HG03565 (cell line): ENCODE results near the gene LMBR1.
"Not testable (repeated sequence)": the region's sequence is repeated elsewhere in the genome, so short reads cannot be mapped to it uniquely, and the experiment has no call there.

Source experiments
- ATAC-seq: cut with Tn5 transposase; IDR thresholded peaks from one replicate; pipeline ENCODE4 v1.9.1; 2021; ENCODE audit warnings: mild to moderate bottlenecking, moderate library complexity; ENCODE audit not compliant: unreplicated experiment

The LMBR1 gene

DNA sequence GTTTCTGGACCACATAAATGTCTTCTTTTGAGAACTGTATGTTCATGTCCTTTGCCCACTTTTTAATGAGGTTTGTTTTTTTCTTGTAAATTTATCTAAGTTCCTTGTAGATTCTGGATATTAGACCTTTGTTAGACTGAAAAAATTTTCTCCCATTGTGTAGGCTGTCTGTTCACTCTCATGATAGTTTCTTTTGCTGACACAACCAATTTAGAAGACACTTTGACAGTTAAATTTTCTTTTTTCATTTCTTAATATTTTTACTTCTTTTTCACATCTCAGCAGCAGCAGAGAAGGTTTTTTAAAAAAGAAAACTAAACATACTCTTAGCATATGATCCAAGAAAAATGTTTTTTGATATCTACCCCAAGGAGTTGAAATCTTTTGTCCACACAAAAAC lies 190.6 kb downstream of the LMBR1 start:
- no peak for ATAC-seq

DNA sequence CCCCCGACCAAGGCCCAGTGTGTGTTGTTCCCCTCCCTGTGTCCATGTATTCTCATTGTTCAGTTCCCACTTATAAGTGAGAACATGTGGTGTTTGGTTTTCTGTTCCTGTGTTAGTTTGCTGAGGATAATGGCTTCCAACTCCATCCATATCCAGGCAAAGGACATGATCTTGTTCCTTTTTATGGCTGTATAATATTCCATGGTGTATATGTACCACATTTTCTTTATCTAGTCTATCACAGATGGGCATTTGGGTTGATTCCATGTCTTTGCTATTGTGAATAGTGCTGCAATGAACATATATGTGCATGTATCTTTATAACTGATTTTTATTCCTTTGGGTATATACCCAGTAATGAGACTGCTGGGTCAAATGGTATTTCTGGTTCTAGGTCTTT lies 191.2 kb downstream of the LMBR1 start:
- ATAC-seq = not testable (repeated sequence)

DNA sequence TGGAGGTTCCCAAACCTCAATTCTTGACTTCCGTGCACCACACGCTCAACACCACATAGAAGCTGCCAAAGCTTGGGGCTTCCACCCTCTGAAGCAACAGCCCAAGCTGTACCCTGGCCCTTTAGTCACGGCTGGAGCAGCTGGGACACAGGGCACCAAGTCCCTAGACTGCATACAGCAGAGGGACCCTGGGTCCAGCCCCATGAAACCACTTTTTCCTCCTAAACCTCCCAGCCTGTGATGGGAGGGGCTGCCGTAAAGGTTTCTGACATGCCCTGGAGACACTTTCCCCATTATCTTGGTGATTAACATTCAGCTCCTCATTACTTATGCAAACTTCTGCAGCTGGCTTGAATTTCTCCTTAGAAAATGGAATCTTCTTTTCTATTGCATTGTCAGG lies 194.5 kb downstream of the LMBR1 start:
- not testable (repeated sequence) for ATAC-seq

DNA sequence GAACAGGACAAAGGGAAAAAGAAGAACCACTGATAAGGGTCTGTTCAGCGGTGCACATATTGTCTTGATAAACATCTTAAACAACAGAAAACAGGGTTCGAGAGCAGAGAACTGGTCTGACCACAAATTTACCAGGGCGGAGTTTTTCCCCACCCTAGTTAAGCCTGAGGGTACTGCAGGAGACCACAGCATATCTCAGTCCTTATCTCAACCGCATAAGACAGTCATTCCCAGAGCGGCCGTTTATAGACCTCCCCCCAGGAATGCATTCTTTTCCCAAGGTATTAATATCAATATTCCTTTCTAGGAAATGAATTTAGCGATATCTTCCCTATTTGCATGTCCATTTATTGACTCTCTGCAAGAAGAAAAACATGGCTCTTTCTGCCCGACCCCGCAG lies 195.7 kb downstream of the LMBR1 start:
- not testable (repeated sequence) for ATAC-seq

DNA sequence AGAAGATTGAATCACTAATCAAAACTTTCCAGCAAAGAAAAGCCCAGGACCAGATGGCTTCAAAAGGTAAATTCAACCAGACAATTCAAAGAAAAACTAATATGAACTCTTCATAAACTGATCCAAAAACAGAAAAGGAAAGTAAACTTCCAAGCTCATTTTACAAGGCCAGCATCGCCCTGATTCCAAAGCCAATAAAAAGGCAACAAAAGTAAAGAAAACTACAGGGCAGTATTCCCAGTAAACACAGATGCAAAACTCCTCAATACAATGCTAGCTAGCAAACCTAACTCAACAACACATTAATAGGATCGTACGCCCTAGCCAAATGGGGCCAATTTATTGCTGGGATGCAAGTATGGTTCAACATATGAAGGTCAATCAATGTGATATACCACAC lies 199.4 kb downstream of the LMBR1 start:
- ATAC-seq = no peak

DNA sequence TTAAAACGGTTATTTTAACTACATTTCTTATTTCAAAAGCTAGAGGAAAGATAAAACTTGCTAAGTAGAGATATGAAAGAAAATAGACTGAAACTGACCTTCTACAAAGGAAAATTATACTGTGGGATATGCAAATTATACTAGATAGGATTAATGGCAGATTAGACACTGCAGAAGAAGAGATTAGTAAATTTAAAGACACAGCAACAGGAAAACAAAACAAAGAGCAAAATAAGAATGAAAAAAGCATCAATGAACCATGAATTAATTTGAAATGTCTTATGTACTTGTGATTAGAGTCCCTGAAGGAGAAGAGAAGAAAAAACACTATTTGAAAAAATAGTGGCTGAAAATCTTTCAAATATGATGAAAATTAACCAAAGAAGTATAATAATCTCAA lies 200.1 kb downstream of the LMBR1 start:
- no peak for ATAC-seq

DNA sequence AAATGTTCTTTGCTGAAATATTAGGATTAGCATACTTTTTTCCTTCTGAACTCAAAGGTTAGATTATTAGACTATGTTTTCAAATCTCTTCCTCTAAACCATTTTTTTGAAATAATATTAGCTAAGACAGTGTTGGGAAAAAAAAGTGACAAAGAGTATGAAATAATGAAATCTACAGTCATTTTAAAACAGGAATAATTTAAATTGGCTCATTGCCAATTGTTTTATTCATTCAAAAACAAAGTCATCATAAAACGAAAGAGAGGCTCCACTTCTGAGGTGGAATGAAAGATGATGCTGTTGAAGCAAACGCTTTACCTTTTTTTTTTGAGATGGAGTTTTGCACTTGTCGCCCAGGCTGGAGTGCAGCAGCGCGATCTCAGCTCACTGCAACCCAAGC lies 201.2 kb downstream of the LMBR1 start:
- no peak for ATAC-seq

DNA sequence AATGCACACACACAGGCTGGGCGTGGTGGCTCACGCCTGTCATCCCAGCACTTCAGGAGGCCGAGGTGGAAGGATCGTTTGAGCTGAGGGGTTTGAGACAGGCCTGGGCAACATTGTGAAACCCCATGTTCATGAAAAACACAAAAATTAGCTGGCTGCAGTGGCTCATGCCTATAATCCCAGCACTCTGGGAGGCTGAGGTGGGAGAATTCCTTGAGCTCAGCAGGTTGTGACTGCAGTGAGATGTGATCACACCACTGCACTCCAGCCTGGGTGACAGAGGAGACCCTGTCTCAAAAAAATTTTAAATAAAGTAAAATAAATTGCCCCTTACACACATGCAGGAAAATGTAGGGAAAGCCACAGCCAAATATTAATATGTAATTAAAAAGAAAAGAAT lies 208.3 kb downstream of the LMBR1 start:
- no peak for ATAC-seq

DNA sequence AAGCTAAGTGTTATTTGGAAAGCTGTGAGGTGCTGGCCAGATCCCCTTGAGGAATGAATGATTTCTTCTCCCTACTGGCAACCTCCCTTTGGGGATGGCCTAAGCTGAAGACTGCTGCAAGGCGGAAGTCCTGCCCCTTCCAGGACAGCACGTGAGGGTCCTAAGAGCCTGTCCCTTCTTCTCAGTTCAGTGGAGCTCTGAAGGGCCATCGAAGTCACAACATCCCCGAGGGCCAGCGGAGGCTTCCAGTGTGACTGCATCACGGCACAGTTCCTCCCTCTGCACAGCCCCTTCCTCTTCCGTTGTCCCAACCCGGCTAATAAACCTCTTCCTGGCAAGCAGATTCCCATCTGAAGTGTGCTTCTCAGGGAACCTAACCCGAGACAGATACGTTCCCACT lies 208.7 kb downstream of the LMBR1 start:
- ATAC-seq = no peak

DNA sequence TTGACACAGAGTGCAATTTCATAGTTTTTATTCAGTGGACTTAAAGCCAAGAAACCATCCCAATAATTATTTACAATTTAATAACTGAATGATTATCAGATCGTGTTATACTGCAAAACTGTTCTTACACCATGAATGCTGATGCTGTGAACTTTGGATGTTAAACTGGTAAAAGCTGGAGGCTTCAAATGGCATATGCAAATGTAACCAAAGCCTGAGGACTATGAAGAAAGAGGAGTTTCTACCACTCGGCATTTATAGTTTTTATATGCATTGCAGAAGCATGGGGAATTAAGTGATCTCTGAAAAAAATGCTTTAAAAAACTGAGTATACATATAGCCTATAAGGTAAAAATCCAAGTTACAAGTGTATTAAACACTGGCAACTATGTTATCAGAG lies 210.1 kb downstream of the LMBR1 start:
- ATAC-seq = no peak

DNA sequence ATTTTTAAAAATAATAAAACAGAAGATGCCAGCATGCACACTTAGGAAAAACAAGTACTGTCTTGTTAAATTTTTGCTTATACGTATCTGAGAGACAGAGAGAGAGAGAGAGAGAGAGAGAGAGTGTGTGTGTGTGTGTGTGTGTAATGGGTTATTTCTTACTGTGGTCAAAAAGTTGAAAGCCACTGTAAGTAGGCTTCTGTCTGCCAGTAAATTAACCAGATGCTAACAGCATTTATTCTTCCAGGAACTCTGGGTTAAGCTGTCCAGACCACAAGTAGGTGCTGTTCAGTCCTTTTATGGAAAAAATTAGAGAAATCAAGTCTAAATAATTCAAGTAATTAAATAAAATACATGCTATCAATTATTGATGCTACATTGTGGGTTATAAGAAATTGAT lies 212.7 kb downstream of the LMBR1 start:
- no peak for ATAC-seq

DNA sequence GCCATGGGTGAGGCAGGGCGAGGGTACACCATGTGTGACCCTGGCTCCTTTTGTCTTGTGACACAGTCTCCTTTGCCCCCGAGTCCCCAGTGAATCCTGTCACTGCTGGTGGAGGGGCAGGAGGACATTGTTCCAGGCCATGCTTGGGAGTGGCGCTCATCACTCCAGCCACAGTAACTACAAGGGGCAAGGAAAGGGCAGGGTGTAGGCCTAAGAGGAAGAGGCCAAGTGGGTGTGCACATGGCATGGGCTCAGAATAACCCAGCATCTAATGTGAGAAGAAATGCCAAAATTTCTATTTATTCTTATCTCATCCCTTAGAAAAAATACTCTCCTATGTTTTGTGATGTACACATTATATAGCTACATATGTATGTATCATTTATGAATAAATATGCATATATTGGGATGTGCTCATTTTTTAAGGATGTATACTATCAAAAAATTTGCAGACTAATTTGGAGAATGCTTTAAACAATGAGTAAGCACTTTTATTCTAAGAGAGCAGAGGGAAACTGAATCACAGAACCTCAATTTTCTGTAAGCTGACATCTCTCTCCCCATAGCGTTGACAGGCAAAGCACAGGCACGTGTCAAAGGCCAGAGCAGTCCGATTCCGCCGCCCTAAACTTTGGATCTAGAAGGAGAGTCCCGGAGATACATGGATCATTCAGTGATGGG lies 215.5 kb downstream of the LMBR1 start:
- no peak for ATAC-seq

DNA sequence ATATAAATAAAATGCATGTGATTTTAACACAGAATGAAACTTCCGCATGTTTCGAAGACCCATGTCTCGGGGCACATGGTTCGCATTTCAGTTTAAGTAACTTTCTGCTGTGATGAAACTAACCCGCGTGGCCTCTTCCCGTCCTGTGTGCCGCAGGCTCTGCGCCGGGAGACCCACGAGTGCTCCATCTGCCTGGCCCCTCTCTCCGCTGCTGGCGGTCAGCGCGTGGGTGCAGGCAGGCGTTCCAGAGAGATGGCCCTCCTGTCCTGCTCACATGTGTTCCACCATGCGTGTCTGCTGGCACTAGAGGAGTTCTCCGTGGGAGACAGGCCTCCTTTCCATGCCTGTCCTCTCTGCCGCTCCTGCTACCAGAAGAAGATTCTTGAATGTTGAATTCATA lies 216.7 kb downstream of the LMBR1 start:
- no peak for ATAC-seq

DNA sequence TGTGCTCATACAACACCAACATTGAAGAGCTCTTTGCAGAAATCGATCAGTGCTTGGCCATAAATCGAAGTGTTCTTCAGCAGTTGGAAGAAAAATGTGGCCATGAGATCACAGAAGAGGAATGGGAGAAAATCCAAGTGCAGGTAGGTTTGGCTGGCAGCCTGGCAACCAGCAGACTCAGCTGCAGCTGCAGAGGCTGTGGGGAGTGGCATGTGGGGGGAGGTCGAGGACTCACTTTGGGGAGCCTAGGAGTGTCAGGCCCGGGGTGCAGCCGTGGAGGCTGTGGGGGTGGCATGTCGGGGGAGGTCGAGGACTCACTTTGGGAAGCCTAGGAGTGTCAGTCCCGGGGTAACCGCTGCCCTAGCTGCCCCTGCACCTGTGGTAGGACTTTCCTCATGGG lies 217.3 kb downstream of the LMBR1 start:
- ATAC-seq = no peak

DNA sequence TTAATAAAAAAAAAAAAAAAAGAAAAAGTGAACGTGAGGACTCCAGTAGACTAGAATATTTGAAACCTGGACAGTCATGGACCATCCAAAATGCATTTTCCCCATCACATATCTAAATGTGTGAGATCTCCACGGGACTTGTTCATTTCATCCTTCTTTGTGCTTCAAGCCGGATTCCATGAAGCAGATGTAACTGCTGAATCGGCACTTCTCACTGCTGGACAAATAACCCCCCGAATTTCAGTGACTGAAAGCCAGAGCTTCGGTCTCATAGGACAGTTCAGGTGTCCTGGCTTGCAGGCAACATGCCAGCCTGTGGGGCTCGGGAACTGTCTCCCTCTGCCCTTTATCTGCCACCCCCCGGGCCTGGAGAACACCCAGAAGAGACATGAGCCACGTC lies 219.1 kb downstream of the LMBR1 start:
- no peak for ATAC-seq

DNA sequence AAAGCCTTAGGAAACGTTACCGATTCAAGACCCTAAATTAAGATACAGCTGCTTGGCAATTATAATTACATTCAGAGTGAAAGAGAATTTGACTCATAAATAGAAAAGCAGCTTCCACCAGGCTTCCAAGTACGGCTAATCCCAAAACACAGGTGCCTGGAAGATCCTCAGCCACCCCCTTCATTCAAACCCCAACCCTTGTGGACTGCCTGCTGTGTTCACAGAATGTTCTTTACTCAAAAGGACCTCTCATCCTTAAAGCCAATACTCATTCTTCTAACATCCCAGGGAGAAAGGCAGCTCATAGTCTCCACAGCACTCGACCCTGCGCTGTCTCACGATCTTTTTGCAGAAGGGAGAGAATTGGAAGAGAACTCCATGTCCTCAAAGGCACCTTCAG lies 219.5 kb downstream of the LMBR1 start:
- no peak for ATAC-seq

DNA sequence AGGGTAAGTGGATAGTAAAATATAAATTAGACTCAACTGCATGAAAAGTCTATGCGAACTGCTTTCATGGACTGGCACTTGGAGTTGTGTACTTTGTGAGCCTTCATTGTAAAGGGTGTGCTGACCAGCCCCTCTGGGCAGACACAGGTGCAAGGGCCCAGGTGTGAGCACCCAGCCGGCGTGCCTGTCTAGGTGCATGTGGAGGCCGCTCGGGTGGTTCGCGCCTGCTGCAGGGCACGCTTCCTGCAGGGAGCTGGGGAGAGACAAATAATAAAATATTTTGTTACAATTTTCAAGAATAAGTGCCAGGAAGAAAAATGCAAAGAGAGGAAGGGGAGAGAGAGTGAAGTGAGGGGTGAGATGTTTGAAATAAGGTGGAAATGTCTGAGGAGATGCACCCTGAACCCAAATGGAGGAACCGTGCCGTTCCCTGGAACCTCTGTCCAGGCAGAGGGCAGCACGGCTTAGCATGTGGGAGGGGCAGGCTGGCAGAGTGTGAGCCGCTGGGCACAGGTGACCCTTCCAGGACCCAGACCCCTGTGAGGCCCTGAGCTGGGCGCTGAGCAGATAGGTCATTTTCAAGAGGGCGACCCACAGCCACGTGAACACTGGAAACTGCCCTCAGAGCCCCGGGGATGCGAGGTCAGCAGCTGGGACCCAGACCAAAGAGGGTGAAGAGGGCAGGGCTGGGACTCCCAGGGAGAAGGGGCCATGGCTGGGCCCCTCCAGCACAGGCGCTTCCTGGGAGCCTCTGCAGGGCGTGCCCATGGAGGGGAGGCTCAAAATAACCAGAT lies 223.8 kb downstream of the LMBR1 start:
- no peak for ATAC-seq

DNA sequence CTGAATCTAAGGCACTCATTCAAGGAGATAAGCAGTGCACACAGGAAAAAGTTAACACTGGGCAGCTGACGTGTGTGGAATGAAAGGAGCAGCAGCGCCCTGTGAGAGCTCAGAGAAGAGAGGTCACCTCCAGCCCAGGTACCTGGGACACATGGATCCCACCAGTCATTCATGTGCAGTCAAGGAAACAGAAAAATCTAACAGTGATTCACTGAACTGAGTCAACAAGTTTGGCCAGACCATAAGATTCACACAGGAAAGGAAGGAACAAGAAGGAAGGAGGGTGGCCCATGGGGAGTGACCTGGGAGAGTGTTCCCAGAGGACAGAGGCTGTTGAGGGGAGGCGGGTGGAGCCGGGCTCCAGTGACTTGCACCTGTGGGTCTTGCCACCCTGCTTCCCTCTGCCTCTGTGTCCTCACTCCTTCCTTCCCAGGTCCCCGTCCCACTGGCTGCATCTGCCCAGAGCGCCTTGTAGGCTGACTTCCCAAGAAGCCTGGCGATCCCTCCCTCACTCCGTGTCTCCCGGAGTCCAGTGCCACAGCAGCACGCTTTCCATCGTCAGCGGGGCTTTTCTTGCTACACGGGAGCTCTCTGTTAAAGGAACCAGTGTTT lies 224.7 kb downstream of the LMBR1 start:
- no peak for ATAC-seq

DNA sequence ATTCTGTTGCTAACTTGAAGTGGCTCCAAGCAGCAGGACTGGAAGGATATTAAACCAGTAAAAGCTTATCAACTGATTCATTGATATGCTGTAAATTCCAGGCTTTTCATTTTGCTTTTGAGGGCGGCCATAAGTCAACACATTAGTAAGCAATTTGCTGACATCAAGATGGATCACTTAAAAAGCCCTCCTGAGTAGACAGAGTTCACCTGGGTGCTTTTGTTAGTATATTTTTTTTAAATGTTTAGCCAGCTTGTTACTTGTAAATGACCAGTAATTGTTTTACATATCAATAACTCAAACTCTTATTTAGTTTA lies 225.9 kb downstream of the LMBR1 start:
- ATAC-seq = no peak

DNA sequence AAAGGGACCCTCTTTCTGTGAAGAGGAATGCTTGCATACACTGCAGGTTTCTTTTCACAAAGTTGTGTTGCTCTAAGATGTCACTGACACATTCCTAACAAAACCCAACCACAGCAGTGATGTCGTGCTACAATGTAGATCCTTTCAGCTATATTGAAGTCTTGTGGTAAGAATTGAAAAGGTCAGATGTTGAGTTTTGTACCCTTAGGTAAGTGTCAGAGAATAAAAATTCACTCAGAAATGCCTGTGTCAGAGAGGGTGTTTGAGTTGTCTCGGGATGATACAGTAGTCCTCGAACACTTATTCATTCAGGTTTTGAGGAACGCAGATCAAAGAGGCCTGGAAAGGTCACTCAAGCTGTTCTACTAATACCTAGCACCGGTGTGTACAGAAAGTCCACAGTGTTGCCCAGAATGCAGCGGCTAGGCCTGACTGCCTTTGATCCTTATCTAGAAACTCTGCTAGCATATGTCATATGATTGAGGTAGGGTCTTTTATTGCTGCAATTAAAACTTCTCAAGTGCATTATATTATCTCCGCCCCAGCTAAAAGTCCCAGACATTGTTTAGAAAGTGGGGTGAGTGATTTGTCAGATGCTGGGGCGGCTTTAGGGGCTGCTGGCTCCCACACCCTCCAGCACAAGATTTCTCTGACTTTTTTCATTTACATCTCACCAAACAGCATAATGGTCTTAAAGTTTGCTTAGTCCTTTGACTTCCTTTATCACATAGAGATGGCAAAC lies 226.4 kb downstream of the LMBR1 start:
- no peak for ATAC-seq

DNA sequence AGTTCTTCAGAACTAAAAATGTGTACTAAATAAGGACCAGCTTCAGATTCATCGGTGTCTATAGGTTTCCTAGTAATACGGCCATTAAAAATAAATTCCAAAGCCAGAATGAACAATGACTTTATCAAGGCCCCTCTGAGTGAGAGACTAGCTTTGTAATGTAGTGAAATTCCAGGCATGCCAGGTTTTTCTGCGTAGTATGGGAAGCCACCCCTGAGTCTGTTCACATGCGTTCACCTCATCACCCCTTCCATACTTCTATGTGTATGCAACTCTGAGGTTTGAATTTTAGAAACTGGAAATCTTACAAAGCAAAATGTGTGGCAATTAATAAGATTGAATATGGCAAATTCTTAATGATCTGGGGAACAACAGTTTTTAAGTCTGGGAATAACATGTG lies 227.9 kb downstream of the LMBR1 start:
- no peak for ATAC-seq

DNA sequence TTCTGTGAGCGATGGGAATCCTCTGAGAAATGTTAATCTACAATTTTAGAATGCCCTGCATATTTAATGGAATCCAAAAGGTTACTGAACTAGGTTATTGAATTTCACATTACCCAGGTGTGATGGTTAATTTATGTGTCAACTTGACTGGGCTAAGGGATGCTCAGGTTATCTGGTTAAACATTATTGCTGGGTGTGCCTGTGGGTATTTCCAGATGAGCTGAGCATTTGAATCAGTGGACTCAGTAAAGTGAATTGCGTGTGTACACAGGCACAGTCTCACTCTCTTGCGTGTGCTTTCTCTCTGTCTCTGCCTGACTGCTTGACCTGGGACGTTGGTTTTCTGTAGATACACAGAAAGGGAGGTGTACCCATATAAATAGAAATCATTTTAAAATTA lies 230.7 kb downstream of the LMBR1 start:
- no peak for ATAC-seq
